ENCODE results near the gene GPATCH4. TPM values are rescaled to one million over a fixed set of nuclear protein-coding genes. Genes with fewer than 3 reads are reported as not detected.

GPATCH4 gene
- total RNA-seq, 1 experiment from 2014 or later: 39.4 TPM

DNA sequence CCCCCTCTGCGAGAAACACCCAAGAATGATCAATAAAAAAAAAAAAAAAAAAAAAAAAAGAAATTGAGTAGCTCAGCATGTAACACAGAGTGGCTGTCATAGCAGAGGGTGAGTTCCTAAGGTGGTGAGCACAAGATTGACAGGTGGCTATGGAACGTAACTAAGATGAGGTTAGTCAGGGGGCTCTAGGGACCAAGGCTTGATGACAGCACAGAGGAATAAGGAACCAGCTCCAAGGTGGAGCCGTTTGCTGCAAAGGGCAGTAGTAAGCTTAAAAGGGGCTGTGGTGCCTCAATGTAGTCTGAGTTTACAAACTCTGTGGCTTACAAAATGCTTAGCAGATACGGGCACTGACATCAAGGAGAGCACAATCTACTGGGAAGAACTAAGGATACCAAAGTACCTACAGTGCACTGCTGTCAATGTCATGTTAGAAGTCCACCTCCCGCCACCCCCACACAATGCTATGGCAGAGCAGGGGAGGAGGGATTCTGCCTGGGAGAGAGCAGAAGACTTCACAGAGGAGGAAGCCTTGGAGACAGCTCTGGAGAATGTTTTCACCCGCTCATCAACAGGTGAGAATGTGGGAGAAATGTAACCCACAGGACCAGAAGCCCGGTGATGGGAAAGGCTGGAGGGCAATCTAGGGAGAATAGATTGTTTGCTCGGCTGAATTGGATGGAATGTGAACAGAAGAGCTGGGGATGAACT, 42.0 kb downstream of the GPATCH4 start:
- H3K9me2 ChIP-seq (ENCODE audit: insufficient read depth): no peaks in the 10 kb centered on the region
- no peak overlapping the region for H2AFZ ChIP-seq (ENCODE audit: low read depth, low read length, poor library complexity, severe bottlenecking)
- H3K4me3 ChIP-seq (replicated peaks in 1 of 2; ENCODE audit: low read depth in 1 of 2, low read length in 2 of 2): no peak overlapping the region
- H3K79me2 ChIP-seq (ENCODE audit: insufficient read depth, low read length): no peaks in the 10 kb centered on the region
- H3K36me3 ChIP-seq (ENCODE audit: control insufficient read depth in 1 of 2, insufficient read depth in 2 of 2, low read length in 2 of 2): peaks cover 16 to 17% of the 10 kb centered on the region in 2 experiments; a peak in 3 of 4 replicates
- ChIA-PET CTCF (no interaction called here), POLR2A (no interaction called here), RAD21 (ENCODE audit: low non-redundant PET in 1 of 2, low total read pairs in 2 of 2, uncharacterized antibody in 2 of 2, unreplicated experiment in 2 of 2) (no interaction called here)
- no peak overlapping the region for H3K9ac ChIP-seq (ENCODE audit: low read length)
- H3K4me1 ChIP-seq (ENCODE audit: control insufficient read depth in 1 of 2, insufficient read depth in 2 of 2, low read length in 2 of 2): no peaks in the 10 kb centered on the region
- H3K27me3 ChIP-seq (ENCODE audit: insufficient read depth, low read length): no peaks in the 10 kb centered on the region
- H3K9me3 ChIP-seq (ENCODE audit: control insufficient read depth in 1 of 2, insufficient read depth in 1 of 2, low read depth in 1 of 2, low read length in 2 of 2): no peaks in the 10 kb centered on the region
- ATAC-seq: no peak
- no peak for DNase-seq (ENCODE audit: low read depth, low spot score)
- no TSS peak for BruUV-seq (replicated peaks)
- TF ChIP-seq SIN3A (IDR thresholded peaks at IDR 0.05; ENCODE audit: low read depth) (no peak), TCF7L2 (IDR thresholded peaks at IDR 0.05; ENCODE audit: borderline replicate concordance, extremely low read depth, insufficient read depth, insufficient read length) (no peak), ZNF274 (IDR thresholded peaks at IDR 0.05; ENCODE audit: low read depth, low read length) (no peak), CEBPB (IDR thresholded peaks at IDR 0.05; ENCODE audit: low read depth) (no peak), ZFX (IDR thresholded peaks at IDR 0.05) (no peak), POLR2AphosphoS5 (IDR thresholded peaks at IDR 0.05; ENCODE audit: low read depth, low read length) (no peak)
- TF ChIP-seq, protein P1, sequence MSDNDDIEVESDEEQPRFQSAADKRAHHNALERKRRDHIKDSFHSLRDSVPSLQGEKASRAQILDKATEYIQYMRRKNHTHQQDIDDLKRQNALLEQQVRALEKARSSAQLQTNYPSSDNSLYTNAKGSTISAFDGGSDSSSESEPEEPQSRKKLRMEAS (IDR thresholded peaks at IDR 0.05): no peak
- no peaks in the 10 kb centered on the region for H4K20me1 ChIP-seq (ENCODE audit: insufficient read depth)
- H3K4me2 ChIP-seq (ENCODE audit: low read length): no peak overlapping the region
- no peak overlapping the region for H3K27ac ChIP-seq (ENCODE audit: low read depth, low read length)
- intact Hi-C loops (cut with micrococcal nuclease): no loop called here

DNA sequence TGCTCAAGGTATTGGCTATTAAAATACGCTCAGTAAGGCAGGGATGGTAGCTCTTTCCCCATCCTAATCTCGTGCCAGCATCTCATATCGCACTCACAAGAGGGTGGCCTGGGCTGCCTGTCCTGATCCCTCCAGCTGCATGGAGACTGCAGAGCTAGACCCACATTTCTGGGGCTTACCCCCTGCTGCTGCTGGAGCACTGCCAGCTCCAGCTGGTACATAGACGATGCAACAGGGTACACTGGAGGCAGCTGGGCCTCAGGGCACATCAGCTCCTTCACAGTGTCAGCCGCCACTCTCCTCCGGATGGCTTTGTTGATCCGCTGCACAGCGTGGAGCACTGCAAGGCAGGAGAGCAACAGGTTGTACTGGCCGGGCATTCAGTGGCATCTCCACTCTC, 44.9 kb downstream of the GPATCH4 start:
- intact Hi-C loops (cut with micrococcal nuclease): no loop called here

More for the DNA sequence above, 44.9 kb downstream of the GPATCH4 start:
- no TSS peak for BruUV-seq (replicated peaks)
- Histone ChIP-seq H3K9me3 (ENCODE audit: control insufficient read depth in 1 of 2, insufficient read depth in 1 of 2, low read depth in 1 of 2, low read length in 2 of 2) (no peaks in the 10 kb centered on the region), H3K9ac (ENCODE audit: low read length) (no peak overlapping the region), H3K36me3 (ENCODE audit: control insufficient read depth in 1 of 2, insufficient read depth in 2 of 2, low read length in 2 of 2) (peaks cover 15 to 25% of the 10 kb centered on the region in 2 experiments; a peak in 3 of 4 replicates), H3K4me1 (ENCODE audit: control insufficient read depth in 1 of 2, insufficient read depth in 2 of 2, low read length in 2 of 2) (peaks cover 0 to 16% of the 10 kb centered on the region in 2 experiments; a peak in 2 of 4 replicates), H3K27me3 (ENCODE audit: insufficient read depth, low read length) (no peaks in the 10 kb centered on the region), H3K79me2 (ENCODE audit: insufficient read depth, low read length) (no peaks in the 10 kb centered on the region), H3K4me2 (ENCODE audit: low read length) (no peak overlapping the region), H3K9me2 (ENCODE audit: insufficient read depth) (no peaks in the 10 kb centered on the region), H4K20me1 (ENCODE audit: insufficient read depth) (no peaks in the 10 kb centered on the region), H2AFZ (ENCODE audit: low read depth, low read length, poor library complexity, severe bottlenecking) (no peak overlapping the region), H3K27ac (ENCODE audit: low read depth, low read length) (no peak overlapping the region), H3K4me3 (replicated peaks in 1 of 2; ENCODE audit: low read depth in 1 of 2, low read length in 2 of 2) (no peak overlapping the region)
- POLR2A ChIA-PET: no interaction called here
- TF ChIP-seq, protein P2, sequence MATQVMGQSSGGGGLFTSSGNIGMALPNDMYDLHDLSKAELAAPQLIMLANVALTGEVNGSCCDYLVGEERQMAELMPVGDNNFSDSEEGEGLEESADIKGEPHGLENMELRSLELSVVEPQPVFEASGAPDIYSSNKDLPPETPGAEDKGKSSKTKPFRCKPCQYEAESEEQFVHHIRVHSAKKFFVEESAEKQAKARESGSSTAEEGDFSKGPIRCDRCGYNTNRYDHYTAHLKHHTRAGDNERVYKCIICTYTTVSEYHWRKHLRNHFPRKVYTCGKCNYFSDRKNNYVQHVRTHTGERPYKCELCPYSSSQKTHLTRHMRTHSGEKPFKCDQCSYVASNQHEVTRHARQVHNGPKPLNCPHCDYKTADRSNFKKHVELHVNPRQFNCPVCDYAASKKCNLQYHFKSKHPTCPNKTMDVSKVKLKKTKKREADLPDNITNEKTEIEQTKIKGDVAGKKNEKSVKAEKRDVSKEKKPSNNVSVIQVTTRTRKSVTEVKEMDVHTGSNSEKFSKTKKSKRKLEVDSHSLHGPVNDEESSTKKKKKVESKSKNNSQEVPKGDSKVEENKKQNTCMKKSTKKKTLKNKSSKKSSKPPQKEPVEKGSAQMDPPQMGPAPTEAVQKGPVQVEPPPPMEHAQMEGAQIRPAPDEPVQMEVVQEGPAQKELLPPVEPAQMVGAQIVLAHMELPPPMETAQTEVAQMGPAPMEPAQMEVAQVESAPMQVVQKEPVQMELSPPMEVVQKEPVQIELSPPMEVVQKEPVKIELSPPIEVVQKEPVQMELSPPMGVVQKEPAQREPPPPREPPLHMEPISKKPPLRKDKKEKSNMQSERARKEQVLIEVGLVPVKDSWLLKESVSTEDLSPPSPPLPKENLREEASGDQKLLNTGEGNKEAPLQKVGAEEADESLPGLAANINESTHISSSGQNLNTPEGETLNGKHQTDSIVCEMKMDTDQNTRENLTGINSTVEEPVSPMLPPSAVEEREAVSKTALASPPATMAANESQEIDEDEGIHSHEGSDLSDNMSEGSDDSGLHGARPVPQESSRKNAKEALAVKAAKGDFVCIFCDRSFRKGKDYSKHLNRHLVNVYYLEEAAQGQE (IDR thresholded peaks at IDR 0.05; ENCODE audit: low read depth): no peak
- TF ChIP-seq POLR2A (IDR thresholded peaks at IDR 0.05; ENCODE audit: borderline replicate concordance, extremely low read depth, insufficient read depth, insufficient read length) (no peak), RAD21 (IDR thresholded peaks at IDR 0.05; ENCODE audit: low read depth) (no peak)
- RAD21 ChIA-PET (ENCODE audit: low non-redundant PET in 1 of 2, low total read pairs in 2 of 2, uncharacterized antibody in 2 of 2, unreplicated experiment in 2 of 2): no interaction called here
- ATAC-seq: no peak
- CTCF ChIA-PET: no interaction called here
- no peak for DNase-seq (ENCODE audit: low read depth, low spot score)

Measured in HCT116 (cell line).